ENCODE data around the gene ANKRD52.
A peak's percentile ranks its signal among the peaks of the same experiment; 100 is the strongest.
"Not testable (repeated sequence)": the region's sequence is repeated elsewhere in the genome, so short reads cannot be mapped to it uniquely, and the experiment has no call there.

ANKRD52 gene

DNA sequence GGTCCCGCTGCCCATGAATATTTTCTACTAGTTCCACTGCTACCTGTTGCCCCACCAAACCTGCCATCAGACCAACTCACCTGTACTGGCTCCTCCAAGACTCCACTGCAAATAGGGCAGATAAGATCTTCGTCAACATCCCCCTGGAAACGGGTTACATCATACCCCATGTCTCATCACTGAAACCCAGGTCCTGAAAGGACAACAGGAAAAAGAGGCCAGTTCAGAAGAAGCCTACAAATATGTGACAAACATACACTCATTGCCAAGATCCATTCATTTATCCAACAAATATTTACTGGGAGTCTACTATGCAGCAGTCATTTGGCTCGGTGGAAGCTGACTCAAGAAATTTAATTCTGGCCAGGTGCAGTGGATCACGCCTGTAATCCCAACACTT lies 44.3 kb downstream of the ANKRD52 start:
- DNase-seq (ENCODE audit: low read depth in 2 of 3, low spot score in 1 of 3), result no peak

GRCh38 chr12:56212361-56212760 lies 45.8 kb downstream of the ANKRD52 start:
- DNase-seq (ENCODE audit: low read depth in 2 of 3, low spot score in 1 of 3), result no peak

GRCh38 chr12:56208006-56208405 lies 50.2 kb downstream of the ANKRD52 start:
- DNase-seq (ENCODE audit: low read depth in 2 of 3, low spot score in 1 of 3), result no peak

- peak in 1 of 3 donors; percentile 28 for DNase-seq (ENCODE audit: low read depth in 2 of 3, low spot score in 1 of 3)
Observed at GRCh38 chr12:56206452-56207166, 51.6 kb downstream of the ANKRD52 start.

DNA sequence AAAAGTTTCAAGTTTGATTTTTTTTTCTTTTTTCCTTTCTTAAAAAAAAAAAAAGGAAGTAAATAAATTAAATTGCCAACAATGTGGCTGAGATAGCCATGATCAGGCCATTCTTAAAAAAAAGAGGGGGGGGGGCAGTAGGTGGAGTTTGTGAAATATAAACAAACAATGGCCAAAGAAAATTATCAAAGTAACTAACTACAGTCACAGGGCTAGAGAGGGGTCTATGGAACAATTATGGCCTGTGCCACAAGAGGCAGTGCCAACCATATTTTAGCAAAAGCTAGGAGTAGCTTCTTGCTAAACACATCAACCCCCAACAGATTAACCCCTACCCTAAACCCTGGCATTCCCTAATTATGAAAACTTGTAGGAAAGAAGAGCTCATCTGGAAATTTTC lies 52.7 kb downstream of the ANKRD52 start:
- DNase-seq (ENCODE audit: low read depth in 2 of 3, low spot score in 1 of 3), result no peak

GRCh38 chr12:56204275-56204674 lies 53.9 kb downstream of the ANKRD52 start:
- DNase-seq (ENCODE audit: low read depth in 2 of 3, low spot score in 1 of 3), result no peak

DNA sequence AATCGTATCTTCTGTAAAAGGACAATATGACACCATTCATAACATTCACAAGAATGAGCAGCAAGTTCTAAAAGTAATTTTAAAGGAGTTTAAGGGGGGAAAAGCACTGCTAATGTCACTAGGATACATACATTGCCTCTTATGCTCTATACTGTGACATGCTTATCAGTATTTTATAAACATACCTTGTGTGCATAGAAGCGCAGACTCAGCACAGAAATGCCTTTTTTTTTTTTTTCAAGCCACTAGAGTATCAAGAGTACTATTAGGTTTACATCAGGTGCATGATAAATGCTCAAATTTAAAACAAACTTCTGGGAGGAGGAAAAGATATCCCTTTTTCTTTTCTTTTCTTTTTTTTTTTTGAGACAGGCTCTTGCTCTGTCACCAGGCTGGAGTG lies 55.3 kb downstream of the ANKRD52 start:
- DNase-seq (ENCODE audit: low read depth in 2 of 3, low spot score in 1 of 3), result no peak

DNA sequence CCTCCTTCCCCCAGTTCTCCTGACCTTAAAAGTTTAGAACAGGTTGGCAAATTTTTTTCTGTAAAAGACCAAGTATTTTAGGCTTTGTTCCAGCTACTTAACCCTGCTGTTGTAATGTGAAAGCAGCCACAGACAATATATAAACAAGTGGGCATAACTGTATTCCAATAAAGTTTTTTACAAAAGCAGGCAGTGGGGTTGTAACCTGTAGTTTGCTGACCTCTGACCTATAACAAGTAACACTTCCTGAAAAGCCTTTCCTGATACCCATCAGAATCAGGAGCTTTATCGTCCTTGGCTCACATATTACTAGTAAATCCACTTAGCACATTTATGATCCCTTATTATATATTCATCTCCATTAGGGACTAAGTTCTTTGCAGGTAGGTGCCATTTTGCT lies 55.8 kb downstream of the ANKRD52 start:
- DNase-seq (ENCODE audit: low read depth in 2 of 3, low spot score in 1 of 3), result no peak

DNA sequence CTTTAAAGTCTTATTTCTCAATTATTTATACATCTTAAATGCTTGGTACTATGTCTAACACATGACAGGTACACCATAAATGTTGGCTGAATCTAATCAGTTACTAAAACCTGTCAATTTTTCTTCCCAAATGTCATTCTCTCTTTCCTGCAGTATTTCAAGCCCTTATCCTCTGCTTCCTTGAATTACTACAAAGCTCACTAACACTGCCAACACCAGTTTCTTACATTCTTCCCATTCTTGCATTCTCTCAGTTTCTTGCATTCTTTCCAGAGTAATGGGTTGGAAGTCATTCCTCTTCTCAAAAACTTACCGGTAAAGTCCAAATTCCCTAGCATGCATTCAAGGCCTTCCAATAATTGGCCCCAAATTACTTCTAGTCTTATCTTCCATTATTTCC lies 59.3 kb downstream of the ANKRD52 start:
- DNase-seq (ENCODE audit: low read depth in 2 of 3, low spot score in 1 of 3), result no peak

GRCh38 chr12:56197921-56198635 lies 60.1 kb downstream of the ANKRD52 start:
- no peak for DNase-seq (ENCODE audit: low read depth in 2 of 3, low spot score in 1 of 3)

DNA sequence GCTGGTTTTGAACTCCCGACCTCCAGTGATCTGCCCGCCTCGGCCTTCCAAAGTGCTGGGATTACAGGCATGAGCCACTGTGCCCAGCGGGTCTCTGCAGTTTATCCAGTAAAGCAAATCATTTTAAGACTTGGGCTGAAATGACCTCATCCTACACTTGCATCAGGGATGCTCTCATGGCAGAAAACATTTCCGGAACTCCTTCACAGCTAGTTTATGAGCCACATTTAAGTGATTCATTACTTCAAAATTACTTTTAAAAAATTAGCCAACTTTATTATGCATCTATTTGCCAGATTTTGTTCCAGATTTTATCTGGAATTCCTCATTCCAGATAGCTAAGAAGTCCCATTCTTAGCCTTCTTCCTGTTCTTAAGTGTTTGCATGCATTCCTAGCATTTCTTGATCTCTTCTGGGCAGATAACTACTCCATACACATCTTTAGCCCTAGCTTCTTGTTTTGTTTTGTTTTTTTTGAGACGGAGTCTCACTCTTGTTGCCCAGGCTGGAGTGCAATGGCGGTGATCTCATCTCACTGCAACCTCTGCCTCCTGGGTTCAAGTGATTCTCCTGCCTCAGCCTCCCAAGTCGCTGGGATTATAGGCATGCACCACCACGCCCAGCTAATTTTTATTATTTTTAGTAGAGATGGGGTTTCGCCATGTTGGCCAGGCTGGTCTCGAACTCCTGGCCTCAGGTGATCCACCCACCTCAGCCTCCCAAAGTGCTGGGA lies 61.2 kb downstream of the ANKRD52 start:
- not testable (repeated sequence) for DNase-seq (ENCODE audit: low read depth in 2 of 3, low spot score in 1 of 3)

GRCh38 chr12:56193025-56193578 lies 65.1 kb downstream of the ANKRD52 start:
- peak; percentile 56 to 88 (median 71) for DNase-seq (ENCODE audit: low read depth in 2 of 3, low spot score in 1 of 3)

- no peak for DNase-seq (ENCODE audit: low read depth in 2 of 3, low spot score in 1 of 3)
Observed at GRCh38 chr12:56192582-56192981, 65.6 kb downstream of the ANKRD52 start.

GRCh38 chr12:56190695-56191155 lies 67.5 kb downstream of the ANKRD52 start:
- DNase-seq (ENCODE audit: low read depth in 2 of 3, low spot score in 1 of 3), result no peak

DNA sequence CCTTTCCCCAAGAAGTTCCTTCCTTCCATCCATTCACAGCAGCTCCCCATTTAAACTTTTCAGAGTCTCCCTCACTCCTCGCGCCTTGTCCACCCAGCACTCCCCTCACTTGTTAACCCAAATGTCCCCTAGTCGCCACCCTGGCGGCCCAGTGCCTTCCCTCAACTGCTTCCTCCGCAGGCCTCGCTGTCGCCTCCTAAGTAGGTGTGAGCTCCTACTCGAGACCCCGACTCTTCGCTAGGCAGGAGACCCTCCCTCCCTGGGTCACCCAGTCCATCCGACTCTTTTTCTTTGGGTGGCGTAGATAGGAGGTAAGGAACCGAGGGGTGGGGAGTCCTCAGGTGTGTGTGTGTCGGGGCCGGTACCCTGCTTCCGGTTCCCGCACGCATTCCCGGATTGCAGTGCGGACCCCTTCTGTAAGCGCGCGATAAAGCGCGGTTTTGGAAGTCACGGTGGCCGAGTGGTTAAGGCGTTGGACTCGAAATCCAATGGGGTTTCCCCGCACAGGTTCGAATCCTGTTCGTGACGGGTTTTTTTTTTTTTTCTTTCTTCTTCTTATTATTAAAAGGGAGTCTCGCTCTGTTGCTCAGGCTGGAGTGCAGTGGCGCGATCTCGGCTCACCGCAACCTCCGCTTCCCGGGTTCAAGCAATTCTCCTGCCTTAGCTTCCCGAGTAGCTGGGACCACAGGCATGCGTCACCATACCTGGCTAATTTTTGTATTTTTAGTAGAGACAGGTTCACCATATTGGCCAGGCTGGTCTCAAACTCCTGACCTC lies 68.1 kb downstream of the ANKRD52 start:
- peak; percentile 77 to 94 (median 89) for DNase-seq (ENCODE audit: low read depth in 2 of 3, low spot score in 1 of 3)

DNA sequence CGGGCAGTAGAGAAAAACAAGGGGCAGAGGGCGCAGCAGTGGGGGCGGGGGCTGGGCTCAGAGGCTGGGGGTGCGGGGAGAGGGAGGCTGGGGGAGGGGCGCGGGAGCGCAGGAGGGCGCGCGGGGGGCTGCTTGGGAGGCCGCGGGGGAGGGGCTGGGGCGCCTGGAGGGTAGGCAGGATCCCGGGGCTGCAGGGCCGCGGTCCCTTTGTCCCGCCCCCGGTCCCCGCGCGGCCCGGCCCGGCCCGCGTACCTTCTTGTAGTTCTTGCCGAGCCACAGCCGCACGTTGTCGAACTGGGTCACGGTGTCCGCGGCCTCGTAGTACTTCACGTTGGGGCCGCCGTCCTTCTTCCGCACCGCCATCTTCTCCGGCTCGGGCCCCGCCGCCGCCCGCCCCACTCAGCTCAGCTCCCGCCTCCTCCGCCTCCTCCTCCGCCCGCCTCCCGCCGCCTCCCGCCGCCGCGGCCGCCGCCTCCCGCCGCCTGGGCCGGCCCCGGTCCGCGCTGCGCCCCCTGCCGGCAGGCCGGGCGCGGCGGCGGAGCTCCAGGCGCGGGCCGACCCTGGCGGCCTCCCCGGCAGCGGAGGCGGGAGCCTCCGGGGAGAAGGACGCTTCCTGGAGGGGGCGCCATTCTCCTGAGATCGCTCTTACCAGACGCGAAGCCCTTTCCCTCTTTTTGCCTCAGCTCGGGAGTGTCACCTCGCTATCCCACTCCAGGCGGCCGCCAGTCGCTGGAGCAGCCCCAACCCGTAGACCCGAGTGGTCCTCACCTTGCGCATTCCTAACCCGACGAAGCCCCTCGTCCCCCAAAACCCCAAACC lies 68.9 kb downstream of the ANKRD52 start, which contains the start of gene SMARCC2:
TSS of gene SMARCC2 (minus strand) at position 385 of the 819 bp plus-strand sequence. CDS start at position 363, 22 bp downstream.
- DNase-seq (ENCODE audit: low read depth in 2 of 3, low spot score in 1 of 3), result peak; percentile 66 to 82 (median 76)

GRCh38 chr12:56188778-56189098 lies 69.4 kb downstream of the ANKRD52 start:
- DNase-seq (ENCODE audit: low read depth in 2 of 3, low spot score in 1 of 3), result no peak

DNA sequence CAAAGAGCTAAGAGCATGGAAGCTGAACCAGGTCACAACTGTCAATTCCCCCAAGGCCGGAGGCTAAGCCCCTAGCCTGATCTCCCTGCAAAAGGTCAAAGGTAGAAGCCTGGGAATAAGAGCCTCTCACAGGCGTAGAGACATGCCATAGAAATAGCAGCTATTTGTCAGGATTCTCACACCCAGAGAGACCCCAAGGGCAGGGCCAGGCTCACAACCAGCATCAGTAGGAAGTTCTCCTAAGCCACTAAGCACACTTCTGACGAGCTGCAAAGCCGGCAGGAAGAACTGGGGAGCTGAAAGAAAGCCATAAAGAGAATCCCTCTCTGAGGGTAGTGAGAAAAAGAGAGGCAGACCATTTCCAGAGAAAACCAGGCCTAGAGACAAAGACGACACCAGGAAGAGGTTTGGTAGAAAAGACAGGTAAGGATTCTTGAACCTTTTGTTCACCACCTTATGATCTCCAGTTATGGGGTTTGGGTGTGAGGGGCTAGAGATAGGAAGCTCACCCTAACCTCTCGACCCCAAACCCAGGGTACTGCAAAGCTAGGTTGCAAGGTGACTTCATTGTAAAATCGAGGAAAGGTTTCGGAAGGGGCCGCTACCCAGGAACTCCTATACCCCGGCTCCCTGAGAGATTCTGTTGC lies 69.9 kb downstream of the ANKRD52 start:
- no peak for DNase-seq (ENCODE audit: low read depth in 2 of 3, low spot score in 1 of 3)
